CD4-positive, alpha-beta T cell treated with Interleukin-4 for 1 hour (primary cell): Measurements from ENCODE around the gene MDC1.
"Not testable (repeated sequence)": the region's sequence is repeated elsewhere in the genome, so short reads cannot be mapped to it uniquely, and the experiment has no call there.

Experiments
- DNase-seq, 2 donors: peaks; one replicate each; pipeline ENCODE4 v3.0.0-alpha.2; 2020 to 2022

MDC1 gene

DNA sequence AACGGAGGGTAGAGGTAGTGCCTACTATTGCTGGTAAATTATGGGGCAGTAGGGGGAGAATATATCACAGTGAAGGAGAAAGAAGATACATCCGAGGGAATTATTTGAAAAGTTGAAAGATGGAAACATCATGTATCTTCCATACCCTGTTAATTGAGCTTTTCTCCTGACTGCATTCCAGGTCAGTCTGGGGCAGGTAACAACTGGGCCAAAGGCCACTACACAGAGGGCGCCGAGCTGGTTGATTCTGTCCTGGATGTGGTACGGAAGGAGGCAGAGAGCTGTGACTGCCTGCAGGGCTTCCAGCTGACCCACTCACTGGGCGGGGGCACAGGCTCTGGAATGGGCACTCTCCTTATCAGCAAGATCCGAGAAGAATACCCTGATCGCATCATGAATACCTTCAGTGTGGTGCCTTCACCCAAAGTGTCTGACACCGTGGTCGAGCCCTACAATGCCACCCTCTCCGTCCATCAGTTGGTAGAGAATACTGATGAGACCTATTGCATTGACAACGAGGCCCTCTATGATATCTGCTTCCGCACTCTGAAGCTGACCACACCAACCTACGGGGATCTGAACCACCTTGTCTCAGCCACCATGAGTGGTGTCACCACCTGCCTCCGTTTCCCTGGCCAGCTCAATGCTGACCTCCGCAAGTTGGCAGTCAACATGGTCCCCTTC is 6.2 kb upstream of the MDC1 start:
- DNase-seq = not testable (repeated sequence)

DNA sequence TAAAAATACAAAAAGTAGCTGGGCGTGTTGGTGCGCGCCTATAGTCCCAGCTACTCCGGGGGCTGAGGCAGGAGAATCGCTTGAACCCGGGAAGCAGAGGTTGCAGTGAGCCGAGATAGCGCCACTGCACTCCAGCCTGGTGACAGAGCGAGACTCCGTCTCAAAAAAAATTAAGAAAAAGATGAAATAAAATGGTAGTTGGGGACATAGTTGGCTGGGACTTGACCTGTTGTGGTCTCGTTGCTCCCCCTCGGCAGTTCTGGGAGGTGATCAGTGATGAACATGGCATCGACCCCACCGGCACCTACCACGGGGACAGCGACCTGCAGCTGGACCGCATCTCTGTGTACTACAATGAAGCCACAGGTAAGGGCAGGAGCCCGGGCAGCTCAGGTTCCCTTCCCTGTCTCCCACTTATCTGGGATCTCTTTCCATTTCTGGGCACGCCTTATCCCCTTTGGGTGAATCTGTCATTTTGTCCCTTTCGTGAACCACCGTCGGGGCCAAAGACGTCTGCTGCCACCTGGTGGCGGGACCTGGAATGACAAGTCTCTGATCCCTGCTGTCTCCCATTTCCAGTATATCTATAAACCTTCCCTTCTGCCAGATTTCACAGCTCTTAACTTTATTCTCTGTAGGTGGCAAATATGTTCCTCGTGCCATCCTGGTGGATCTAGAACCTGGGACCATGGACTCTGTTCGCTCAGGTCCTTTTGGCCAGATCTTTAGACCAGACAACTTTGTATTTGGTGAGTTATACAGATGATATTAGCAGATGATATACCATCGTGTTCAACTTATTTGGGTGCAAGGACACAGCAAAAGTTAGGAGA is 5.4 kb upstream of the MDC1 start:
- DNase-seq = peak; percentile 84 to 88

DNA sequence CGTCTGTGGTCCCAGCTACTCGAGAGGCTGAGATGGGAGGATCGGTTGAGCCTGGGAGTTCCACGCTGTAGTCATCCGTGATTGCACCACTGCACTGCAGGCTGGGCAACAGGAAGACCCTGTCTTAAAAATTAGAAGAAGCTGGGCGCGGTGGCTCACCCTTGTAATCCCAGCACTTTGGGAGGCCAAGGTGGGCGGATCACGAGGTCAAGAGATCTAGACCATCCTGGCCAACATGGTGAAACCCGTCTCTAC is 4.9 kb upstream of the MDC1 start:
- peak in 1 of 2 donors; percentile 39 for DNase-seq

DNA sequence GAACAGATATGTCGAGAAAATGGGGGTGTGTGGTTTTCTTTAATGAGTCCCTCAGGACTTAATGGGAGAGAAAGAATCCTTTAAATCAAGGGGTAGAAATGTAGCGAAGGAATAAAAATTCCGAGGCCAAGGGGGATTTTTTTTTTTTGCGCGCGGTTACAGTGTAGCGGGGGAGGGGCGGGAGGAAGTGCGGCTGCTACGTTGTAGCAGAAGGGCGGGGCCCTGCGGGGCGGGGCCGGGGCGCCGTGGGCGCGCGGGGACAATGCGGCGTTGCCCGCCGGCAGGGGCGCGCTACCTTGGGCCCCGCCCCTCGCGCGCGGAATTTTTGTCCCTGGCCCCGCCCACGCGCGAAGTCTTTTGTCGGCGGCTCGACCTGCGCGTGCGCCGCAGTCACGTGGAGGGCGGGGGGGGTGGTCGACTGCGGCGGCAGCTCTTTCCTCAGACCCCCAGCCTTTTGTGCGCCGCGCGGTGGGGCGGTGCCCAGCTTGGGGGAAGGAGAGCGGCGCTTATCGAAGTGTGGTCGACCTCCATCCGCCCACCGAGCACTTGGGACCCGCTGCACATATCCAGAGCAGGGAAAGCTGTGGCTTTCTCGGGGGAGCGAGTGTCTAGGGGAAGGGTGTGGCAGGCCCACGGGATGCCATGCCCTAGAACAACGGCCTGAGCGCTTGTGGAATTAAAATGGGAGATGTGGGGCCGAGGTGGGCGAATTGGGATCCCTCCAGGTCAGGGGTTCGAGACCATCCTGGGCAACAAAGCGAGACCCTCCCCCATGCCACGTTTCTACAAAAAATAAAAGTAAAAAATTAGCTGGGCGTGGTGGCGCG is 4.3 kb upstream of the MDC1 start:
- peak; percentile 93 to 94 for DNase-seq

DNA sequence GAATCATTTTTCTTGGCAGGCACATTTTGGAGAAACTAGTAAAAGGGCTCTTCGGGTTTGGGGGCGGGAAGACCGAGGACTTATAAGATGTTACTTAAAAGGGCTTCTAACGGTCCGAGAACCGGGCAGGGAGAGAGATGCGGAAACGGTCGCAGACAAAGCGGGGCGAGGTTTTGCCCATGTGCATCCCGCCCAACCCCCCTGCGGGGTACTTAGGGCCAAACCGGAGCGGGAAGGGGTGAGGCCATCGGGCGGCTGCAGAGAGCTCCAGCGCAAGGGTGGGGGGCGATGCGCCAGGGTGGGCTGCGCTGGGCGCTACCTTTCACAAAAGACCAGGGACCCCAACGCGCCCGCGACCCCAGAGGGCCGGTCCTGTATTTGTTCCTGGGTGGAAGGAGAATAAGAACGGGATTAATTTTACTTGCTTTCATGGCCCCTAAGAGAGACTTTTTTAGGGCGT is 3.7 kb upstream of the MDC1 start:
- DNase-seq = peak; percentile 61 to 63

DNA sequence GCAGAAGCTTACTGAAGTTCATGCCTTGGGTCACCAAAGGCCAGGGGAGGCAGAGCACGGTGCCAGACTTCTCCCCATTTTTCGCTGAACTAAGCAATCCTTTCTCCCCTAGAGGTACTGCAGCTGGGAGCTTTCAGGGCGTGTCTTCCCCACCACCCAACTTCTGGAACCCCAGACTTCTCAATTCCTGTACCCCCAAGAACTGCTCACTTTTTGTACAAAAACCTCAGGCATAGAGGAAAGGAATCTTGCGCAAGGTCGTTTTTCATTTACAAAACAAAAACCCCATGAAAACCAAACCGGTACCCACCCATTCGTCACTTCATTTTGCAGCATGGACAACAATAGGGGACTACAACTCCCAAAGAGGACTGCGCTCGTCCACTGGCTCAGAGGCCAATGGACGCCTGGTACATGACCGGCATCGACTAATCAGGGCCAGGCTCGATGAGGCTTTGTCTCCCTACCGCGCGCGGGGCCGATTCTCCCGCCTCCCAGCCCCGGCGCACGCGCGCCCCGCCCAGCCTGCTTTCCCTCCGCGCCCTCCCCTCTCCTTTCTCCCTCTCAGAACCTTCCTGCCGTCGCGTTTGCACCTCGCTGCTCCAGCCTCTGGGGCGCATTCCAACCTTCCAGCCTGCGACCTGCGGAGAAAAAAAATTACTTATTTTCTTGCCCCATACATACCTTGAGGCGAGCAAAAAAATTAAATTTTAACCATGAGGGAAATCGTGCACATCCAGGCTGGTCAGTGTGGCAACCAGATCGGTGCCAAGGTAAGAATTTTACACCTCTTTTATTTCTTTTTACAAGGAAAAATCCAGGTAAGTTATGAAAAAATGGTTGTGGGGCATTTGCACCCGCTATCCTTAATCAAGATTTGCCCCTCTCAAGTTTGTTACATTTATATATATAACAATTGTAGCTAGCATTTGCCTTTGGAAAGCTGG is 3.0 kb upstream of the MDC1 start, which contains the start of gene TUBB:
TSS of gene TUBB (plus strand) at position 562 of the 947 bp plus-strand sequence. CDS start at position 717, 155 bp downstream.
- peak; percentile 96 for DNase-seq

DNA sequence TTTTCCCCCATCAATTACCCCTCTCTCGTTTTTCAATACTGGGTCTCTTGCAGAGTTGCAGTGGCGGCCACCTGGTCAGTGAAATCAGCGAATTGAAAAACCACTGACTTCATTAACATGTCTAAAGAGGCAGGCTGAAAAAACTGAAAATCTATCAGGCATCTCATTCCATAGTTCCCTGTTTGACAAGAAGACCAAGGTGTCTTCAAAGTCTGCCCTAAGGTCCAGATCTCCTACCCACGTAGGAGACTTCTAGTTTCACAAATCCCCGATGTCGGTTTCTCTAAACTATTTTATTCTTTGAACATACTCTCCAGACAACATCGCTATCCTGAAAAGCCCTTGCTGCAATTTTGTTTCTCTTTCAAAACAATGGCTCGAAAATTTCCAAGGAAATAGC is 2.3 kb upstream of the MDC1 start:
- DNase-seq = no peak

DNA sequence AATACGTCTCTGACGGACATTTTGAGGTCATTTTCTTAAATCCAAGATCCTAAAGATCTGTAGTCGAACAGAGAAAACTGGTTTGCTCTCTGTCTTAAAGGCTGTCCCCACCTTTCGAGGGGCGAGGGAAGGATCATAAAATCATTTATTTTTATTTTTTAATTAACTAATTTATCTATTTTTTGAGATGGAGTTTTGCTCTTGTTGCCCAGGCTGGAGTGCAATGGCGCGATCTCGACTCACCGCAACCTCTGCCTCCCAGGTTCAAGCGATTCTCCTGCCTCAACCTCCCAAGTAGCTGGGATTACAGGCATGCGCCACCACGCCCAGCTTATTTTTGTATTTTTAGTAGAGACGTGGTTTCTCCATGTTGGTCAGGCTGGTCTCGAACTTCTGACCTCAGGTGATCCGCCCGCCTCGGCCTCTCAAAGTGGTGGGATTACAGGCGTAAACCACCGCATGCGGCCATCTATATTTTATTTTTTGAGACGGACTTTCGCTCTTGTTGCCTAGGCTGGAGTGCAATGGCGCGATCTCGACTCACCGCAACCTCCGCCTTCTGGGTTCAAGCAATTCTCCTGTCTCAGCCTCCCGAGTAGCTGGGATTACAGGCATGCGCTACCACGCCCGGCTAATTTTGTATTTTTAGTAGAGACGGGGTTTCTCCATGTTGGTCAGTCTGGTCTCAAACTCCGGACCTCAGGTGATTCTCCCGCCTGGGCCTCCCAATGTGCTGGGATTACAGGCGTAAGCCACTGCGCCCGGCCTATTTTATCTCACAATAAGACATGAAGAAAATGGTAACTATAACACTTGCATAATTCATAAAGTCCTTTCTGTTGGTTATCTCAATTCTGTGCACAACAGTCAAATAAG is 1.0 kb upstream of the MDC1 start:
- not testable (repeated sequence) for DNase-seq

DNA sequence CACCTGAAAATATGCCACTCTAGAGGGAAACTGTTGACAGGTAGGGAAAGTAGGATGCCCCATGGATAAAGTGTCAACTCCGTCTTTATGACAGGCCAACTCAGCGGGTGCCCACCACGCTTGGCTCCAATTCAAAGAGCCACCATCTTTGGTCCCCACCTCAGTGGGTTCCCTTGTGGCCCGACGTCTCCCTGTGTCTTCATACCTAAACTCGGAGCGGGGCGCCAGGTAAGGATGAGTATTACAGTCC is 277 bp downstream of the MDC1 start:
- no peak for DNase-seq

DNA sequence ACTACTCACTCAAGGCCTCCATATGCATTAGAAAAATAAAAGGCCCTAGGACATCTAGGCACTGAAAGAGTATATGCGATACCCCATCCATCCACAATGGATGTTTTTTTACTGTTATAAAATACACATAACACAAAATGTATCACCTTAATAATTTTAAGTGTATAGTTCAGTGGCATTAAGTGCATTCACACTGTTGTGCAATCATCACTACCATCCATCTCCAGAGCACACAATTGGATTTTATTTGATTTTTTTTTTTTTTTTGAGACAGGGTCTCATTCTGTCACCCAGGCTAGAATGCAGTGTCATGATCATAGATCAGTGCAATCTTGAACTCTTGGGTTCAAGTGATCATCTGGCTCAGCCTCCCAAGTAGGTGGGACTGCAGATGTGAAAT is 2.8 kb downstream of the MDC1 start:
- no peak for DNase-seq

DNA sequence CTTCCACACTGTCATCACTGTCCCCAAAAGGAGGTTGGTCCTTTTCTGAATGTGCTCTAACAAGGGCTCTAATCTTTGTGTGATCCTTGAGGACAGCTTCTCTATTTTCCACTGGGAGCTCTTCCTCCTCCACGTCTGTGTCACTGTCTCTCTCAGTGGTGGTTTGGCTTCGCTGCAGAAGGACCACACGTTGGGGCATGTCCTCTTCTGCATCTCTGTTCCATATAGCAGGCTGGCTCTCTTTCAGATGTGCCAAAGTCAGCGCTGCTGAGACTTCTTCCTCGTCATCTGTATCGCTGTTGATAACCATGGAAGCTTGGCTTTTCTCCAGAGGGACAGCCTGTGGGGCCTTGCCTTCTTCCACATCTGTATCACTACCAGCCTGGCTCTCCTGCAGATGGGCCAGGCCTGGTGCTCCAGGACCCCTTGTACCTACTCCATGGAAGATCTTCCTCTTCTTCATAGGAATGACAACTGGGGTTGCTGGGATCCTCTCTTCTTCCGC is 4.6 kb downstream of the MDC1 start:
- no peak for DNase-seq

DNA sequence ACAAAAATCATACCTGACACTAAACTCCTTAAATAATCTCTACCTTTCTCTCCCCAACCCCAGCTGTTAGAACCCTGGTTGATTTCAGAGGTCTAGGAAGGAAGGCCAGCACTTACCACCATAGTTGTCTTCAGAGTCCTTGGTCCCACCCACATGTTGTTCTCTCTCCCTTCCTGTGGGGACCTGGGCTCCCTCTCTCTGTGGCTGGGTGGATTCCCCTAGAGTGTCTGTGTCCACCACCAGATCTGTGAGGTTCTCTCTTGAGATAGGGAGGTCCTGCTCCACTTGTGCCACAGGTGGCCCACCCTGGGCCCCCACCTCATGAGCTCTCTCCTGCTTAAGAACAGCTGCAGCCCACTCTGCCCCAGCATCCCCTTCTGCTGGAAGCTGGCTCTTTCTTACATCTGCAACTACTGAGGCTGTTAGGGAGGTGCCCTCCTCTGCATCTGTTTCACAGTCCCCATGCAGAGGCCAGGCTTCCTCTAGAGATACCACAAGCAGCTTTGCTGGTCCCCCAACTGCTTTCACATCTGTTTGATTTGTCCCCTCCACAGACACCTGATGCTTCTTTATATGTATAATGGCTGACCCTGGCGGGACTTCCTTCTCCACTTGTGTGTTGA is 5.2 kb downstream of the MDC1 start:
- DNase-seq = no peak

DNA sequence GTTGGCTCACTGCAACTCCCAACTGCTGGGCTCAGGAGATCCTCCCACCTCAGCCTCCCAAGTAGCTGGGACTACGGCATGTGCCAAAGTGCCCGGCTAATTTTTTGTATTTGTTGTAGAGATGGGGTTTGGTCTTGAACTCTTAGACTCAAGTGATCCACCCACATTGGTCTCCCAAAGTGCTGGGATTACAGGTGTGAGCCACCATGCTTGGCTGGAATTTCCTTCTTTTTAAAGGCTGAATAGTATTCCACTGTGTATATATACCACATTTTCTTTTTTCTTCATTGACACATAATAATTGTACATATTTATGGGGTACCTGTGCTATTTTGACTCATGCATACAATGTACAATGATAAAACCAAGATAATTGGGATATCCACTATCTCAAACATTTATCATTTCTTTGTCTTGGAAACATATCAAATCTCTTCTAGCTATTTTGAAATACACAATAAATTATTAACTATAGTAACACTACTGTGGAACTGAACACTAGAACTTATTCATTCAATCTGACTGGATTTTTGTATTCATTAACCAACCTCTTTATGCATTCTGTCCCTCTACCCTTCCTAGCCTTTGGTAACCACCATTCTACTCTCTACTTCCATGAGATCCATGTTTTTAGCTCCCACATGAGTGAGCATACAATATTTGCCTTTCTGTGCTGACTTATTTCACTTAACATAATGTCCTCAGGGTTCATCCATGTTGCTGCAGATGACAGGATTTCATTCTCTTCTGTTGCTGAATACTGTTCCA is 7.8 kb downstream of the MDC1 start:
- DNase-seq = no peak

DNA sequence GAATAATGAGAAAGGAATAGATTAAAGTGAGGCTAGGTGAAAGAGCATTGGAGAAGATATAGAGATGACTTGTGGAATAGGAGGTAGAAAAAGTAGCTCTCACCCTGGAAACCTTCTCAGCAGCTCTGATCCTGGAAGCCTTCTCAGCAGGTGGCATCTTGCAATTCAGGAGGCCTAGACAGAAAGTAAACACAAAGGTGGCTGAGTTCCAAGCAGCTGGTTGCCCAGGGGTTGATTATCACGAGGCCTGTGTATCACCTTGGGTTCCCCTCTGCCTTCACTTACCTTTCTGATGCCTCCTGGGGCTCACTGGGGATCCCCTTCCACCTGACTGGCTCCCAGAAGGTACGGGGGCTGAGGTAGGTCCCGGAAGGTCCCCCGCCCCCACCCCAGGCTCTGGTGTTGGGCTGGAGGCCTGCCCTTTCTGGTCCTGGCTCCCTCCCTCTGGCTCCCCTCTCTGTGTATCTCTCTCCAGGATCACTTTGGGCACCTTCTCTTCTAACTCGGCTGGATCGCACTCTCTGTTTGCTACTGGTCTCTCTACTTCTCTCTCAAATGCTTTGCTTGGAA is 9.7 kb downstream of the MDC1 start:
- no peak for DNase-seq

DNA sequence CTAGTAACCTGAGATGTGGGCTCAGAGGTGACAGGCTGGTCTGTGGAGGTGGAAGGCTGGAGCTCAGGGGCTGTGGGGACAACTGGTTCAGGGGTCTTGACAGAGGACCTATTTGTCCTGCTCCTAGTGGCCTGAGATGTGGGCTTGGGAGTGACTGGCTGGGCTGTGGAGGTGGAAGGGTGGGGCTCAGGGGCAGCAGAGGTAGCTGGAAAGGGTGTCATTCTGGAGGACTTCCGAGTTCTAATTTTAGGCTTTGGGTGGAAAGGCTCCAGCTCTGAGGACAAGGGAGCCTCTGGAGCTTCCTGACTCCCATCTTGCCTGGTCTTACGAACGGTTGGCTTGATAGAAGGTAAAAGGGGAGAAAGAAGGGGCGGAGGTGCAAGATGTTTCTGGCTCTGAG is 11.5 kb downstream of the MDC1 start:
- DNase-seq = no peak

DNA sequence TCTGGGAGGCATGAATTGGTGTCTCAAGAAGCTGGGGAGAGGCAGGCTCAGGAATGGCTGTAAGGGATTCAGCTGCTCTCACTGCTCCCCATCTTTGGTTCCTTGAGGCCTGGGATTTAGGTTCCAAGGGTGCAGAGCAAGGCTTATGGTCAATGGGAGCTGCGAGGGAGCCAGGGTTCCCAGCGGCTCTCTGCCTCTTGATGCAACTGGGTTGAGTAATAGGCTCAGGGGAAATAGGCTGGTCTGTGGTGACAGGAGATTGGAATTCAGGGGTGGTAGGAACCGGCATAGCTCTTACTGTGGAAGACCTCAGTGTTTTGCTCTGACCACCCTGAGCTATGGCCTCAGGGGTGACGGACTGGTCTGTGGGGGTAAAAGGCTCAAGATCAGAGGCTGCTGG is 13.3 kb downstream of the MDC1 start:
- no peak for DNase-seq

DNA sequence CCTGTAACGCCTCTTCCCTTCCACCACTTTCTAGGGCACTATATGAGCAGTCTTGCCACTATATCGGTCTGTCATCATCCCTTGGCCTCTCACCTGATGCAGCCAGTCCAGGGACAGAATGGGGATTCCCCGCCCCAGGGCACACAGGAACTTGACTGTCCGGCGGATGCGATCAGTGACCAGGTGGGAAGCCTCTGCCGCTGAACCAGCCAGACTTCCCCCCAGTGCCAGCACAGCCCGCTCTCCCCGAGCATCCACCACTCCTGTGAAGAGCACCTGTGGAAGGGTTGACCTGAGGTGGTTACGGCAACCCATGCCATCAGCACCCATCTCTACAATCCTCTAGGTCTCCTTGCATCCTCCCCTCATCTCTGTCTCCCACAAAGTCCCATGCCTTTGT is 14.1 kb downstream of the MDC1 start:
- no peak for DNase-seq

DNA sequence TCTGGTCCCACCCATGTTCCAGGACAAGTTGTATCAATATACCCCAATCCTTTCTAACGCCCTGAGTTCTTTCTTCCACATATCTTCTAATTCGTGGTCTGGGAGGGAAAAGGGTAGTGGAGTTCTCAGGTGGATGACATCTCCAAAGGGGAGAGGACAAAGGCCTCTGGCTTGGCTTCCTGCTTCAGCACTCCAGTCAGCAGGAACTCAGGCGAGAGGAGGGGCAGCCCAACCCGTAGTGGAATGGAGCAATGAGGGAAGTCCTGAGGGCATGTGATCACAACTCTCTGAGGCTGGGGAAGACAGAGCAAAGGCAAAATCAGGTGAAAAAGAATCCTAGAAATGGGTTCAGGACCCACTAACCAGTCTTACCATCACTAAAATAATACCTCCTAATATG is 16.7 kb downstream of the MDC1 start:
- no peak for DNase-seq

DNA sequence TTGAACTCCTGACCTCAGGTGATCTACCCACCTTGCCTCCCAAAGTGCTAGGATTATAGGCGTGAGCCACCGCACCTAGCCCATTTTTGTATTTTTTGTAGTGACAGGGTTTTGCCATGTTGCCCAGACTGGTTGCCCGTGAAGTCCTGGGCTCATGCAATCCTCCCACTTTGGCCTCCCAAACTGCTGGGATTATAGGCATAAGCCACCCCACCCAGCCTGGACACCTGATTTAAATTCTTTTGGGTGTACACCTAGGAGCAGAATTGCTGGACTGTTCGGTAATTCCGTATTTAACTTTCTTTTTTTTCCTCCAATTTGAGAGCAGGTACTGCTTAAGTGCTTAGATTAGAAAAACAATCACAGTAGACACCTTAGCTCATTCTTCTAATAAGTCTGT is 20.6 kb downstream of the MDC1 start:
- DNase-seq = no peak
